Left lung (tissue), 10 donors: ENCODE measurements around the gene TMEM134. TPM values are rescaled to one million over a fixed set of nuclear protein-coding genes. Genes with fewer than 3 reads are reported as not detected.
"Not testable (repeated sequence)": the region's sequence is repeated elsewhere in the genome, so short reads cannot be mapped to it uniquely, and the experiment has no call there.

Experiments used
- ATAC-seq: fragments of 200-7000 bp; cut with Tn5 transposase; one replicate; pipeline ENCODE4 v1.9.1; 2020; ENCODE audit warnings: moderate library complexity
- DNase-seq, 4 donors: peaks; one replicate each; pipeline ENCODE4 v3.0.0-alpha.2; 2013 to 2020
- H3K27ac ChIP-seq, 2 donors: fragments of 200-600 bp; sonication (generic) in 1 of 2; one replicate each; pipeline versions ENCODE4 v1.5.0 to v1.8.0; 2020 to 2021
- H3K27me3 ChIP-seq, 2 donors: fragments of 200-600 bp; sonication (generic) in 1 of 2; one replicate each; pipeline versions ENCODE4 v1.5.0 to v1.8.0; 2020 to 2021
- H3K36me3 ChIP-seq, 2 donors: fragments of 200-600 bp; sonication (generic) in 1 of 2; one replicate each; pipeline versions ENCODE4 v1.5.0 to v1.8.0; 2020 to 2021
- H3K4me1 ChIP-seq, 2 donors: fragments of 200-600 bp; one replicate each; pipeline ENCODE4 v1.8.0; 2021
- H3K4me3 ChIP-seq, 2 donors: fragments of 200-600 bp; sonication (generic) in 1 of 2; one replicate each; pipeline versions ENCODE4 v1.5.0 to v1.8.0; 2020 to 2021; ENCODE audit warnings: mild to moderate bottlenecking in 1 of 2
- H3K9me3 ChIP-seq, 2 donors: fragments of 200-600 bp; sonication (generic) in 1 of 2; one replicate each; pipeline versions ENCODE4 v1.5.0 to v1.8.0; 2020 to 2021
- CTCF ChIP-seq, 2 donors: fragments of 200-600 bp; sonication (generic) in 1 of 2; IDR thresholded peaks; one replicate each; pipeline versions ENCODE4 v1.5.0 to v1.8.0; 2021; ENCODE audit warnings: antibody characterized with exemption in 2 of 2
- intact Hi-C, 2 donors: fragments of 100-400 bp; cut with DNase I; formaldehyde crosslinking; loops; one replicate each; pipeline versions ENCODE4 v1.11.2 to v1.14.2; 2022
- polyA plus RNA-seq, 6 donors: library from polyadenylated mRNA; unstranded; fragments of 120-200 nt; gene quantifications; one replicate each; pipeline ENCODE4 v1.2.1, GENCODE V29; 2013; ENCODE audit not compliant: insufficient read length in 6 of 6
- total RNA-seq, 2 donors: library from RNA; stranded (reverse); fragmentation: NEBNext Ultra II Directional; extraction: Animal tissue kit (Norgen Biotek cat#: 25700); gene quantifications; one replicate each; pipeline ENCODE4 v1.2.1, GENCODE V29; 2021
- donor health status: DM: no; HTN: yes; CAD: no.
- donor health status: DM: no; HTN: no; CAD: no.

TMEM134 gene
- total and polyA plus RNA-seq, 8 donors = 33.4 to 51.8 (median 44.7) TPM

GRCh38 chr11:67484847-67485311, 15.8 kb upstream of the TMEM134 start:
- intact Hi-C loops = no loop called here
- Histone ChIP-seq H3K27me3 (no peaks in the 10 kb centered on the region), H3K4me1 (peaks cover 18 to 47% of the 10 kb centered on the region in 2 donors), H3K9me3 (no peaks in the 10 kb centered on the region), H3K36me3 (peaks cover 0 to 31% of the 10 kb centered on the region in 2 donors), H3K4me3 (no peak overlapping the region), H3K27ac (no peak overlapping the region)
- DNase-seq (peak in 1 of 4 donors; percentile 81), ATAC-seq (no peak)
- TF ChIP-seq CTCF (IDR thresholded peaks at IDR 0.05) = no peak

- Histone ChIP-seq H3K4me3 (peak overlapping the region in 1 of 2 donors; percentile 57), H3K9me3 (no peaks in the 10 kb centered on the region), H3K27ac (peak overlapping the region in 1 of 2 donors; percentile 91), H3K4me1 (peaks cover 18 to 47% of the 10 kb centered on the region in 2 donors), H3K27me3 (no peaks in the 10 kb centered on the region), H3K36me3 (peaks cover 0 to 23% of the 10 kb centered on the region in 2 donors)
- peak in 1 of 4 donors; percentile 79 for DNase-seq
- no peak for ATAC-seq
- TF ChIP-seq CTCF (IDR thresholded peaks at IDR 0.05) = no peak
- intact Hi-C loops = no loop called here
Observed at GRCh38 chr11:67483831-67484665, 15.0 kb upstream of the TMEM134 start.

- peak within 1 kb of the TSS; percentile 45 to 57 for H3K4me3 ChIP-seq
- peak in 1 of 2 donors; percentile 22 for TF ChIP-seq CTCF (IDR thresholded peaks at IDR 0.05)
- no peaks in the 10 kb centered on the region for H3K27me3 ChIP-seq
- DNase-seq (peak; percentile 95 to 98 (median 98)), ATAC-seq (peak; percentile 98)
- intact Hi-C loops = no loop called here
- H3K9me3 ChIP-seq = no peaks in the 10 kb centered on the region
- H3K36me3 ChIP-seq = peaks cover 0 to 16% of the 10 kb centered on the region in 2 donors
- H3K4me1 ChIP-seq = peaks cover 18 to 47% of the 10 kb centered on the region in 2 donors
- peak within 1 kb of the TSS; percentile 86 to 91 for H3K27ac ChIP-seq
Observed at GRCh38 chr11:67482827-67483798, 14.1 kb upstream of the TMEM134 start, which contains the start of gene AIP. AIP (plus strand) TSS chr11:67483026; CDS start chr11:67483159, 133 bp downstream.

GRCh38 chr11:67482275-67482826, 13.3 kb upstream of the TMEM134 start:
- H3K36me3 ChIP-seq = peaks cover 0 to 8% of the 10 kb centered on the region in 2 donors
- intact Hi-C loops = no loop called here

GRCh38 chr11:67477344-67478050, 8.4 kb upstream of the TMEM134 start:
- H3K36me3 ChIP-seq, ATAC-seq, intact Hi-C loops, H3K27ac ChIP-seq, H3K4me1 ChIP-seq, DNase-seq, H3K9me3 ChIP-seq, H3K27me3 ChIP-seq, H3K4me3 ChIP-seq: not testable (repeated sequence)

More at GRCh38 chr11:67482275-67482826, 13.3 kb upstream of the TMEM134 start:
- Histone ChIP-seq H3K27ac (peak overlapping the region; percentile 86 to 91), H3K9me3 (no peaks in the 10 kb centered on the region), H3K27me3 (no peaks in the 10 kb centered on the region), H3K4me3 (peak overlapping the region; percentile 45 to 57), H3K4me1 (peaks cover 18 to 47% of the 10 kb centered on the region in 2 donors)
- DNase-seq = peak in 1 of 4 donors; percentile 80
- ATAC-seq = peak; percentile 38
- no peak for TF ChIP-seq CTCF (IDR thresholded peaks at IDR 0.05)

- DNase-seq, H3K36me3 ChIP-seq, H3K4me1 ChIP-seq, H3K9me3 ChIP-seq, ATAC-seq, H3K27ac ChIP-seq, H3K27me3 ChIP-seq, H3K4me3 ChIP-seq, intact Hi-C loops: not testable (repeated sequence)
Observed at GRCh38 chr11:67476692-67477091, 7.6 kb upstream of the TMEM134 start.
